Skeletal muscle satellite cell (primary cell): Measurements from ENCODE around the gene VSTM2L.

Experiments used
- H3K27me3 ChIP-seq: 2 replicates; pipeline ENCODE4 v1.7.0; 2013; ENCODE audit warnings: low read length; ENCODE audit not compliant: control insufficient read depth, insufficient read depth
- H3K36me3 ChIP-seq: 2 replicates; pipeline ENCODE4 v1.7.0; 2013; ENCODE audit warnings: mild to moderate bottlenecking, control low read depth, low read length; ENCODE audit not compliant: insufficient read depth
- H3K4me1 ChIP-seq: 2 replicates; pipeline ENCODE4 v1.7.0; 2013; ENCODE audit warnings: low read length; ENCODE audit not compliant: control insufficient read depth, insufficient read depth
- H3K4me2 ChIP-seq: 2 replicates; pipeline ENCODE4 v1.7.0; 2013; ENCODE audit warnings: mild to moderate bottlenecking, low read length
- H3K4me3 ChIP-seq: 2 replicates; pipeline ENCODE4 v1.7.0; 2013; ENCODE audit warnings: low read length
- H3K9ac ChIP-seq: 2 replicates; pipeline ENCODE4 v1.7.0; 2013; ENCODE audit warnings: mild to moderate bottlenecking, low read depth, low read length, moderate library complexity
- H3K9me3 ChIP-seq: replicated peaks from 2 replicates; pipeline ENCODE4 v1.7.0; 2013; ENCODE audit warnings: mild to moderate bottlenecking, control low read depth, low read length

VSTM2L gene

GRCh38 chr20:37935435-37935834, 32.5 kb downstream of the VSTM2L start:
- no peak overlapping the region for H3K4me3 ChIP-seq
- H3K36me3 ChIP-seq, result no peaks in the 10 kb centered on the region
- H3K9ac ChIP-seq, result no peak overlapping the region
- H3K4me1 ChIP-seq, result no peaks in the 10 kb centered on the region
- no peaks in the 10 kb centered on the region for H3K9me3 ChIP-seq
- H3K4me2 ChIP-seq, result no peak overlapping the region
- peaks cover 22% of the 10 kb centered on the region for H3K27me3 ChIP-seq

GRCh38 chr20:37936041-37936440, 33.1 kb downstream of the VSTM2L start:
- H3K4me3 ChIP-seq, result no peak overlapping the region
- no peak overlapping the region for H3K9ac ChIP-seq
- no peaks in the 10 kb centered on the region for H3K4me1 ChIP-seq
- H3K4me2 ChIP-seq, result no peak overlapping the region
- no peaks in the 10 kb centered on the region for H3K9me3 ChIP-seq
- peaks cover 17% of the 10 kb centered on the region for H3K27me3 ChIP-seq
- no peaks in the 10 kb centered on the region for H3K36me3 ChIP-seq

GRCh38 chr20:37936451-37936850, 33.5 kb downstream of the VSTM2L start:
- H3K9me3 ChIP-seq, result no peaks in the 10 kb centered on the region
- no peak overlapping the region for H3K4me2 ChIP-seq
- no peaks in the 10 kb centered on the region for H3K4me1 ChIP-seq
- H3K4me3 ChIP-seq, result no peak overlapping the region
- H3K27me3 ChIP-seq, result peaks cover 15% of the 10 kb centered on the region
- no peaks in the 10 kb centered on the region for H3K36me3 ChIP-seq
- H3K9ac ChIP-seq, result no peak overlapping the region

GRCh38 chr20:37937686-37938085, 34.8 kb downstream of the VSTM2L start:
- no peak overlapping the region for H3K9ac ChIP-seq
- no peak overlapping the region for H3K4me3 ChIP-seq

GRCh38 chr20:37938181-37938750, 35.3 kb downstream of the VSTM2L start:
- no peak overlapping the region for H3K4me3 ChIP-seq
- no peak overlapping the region for H3K9ac ChIP-seq
- H3K4me2 ChIP-seq, result no peak overlapping the region
- no peaks in the 10 kb centered on the region for H3K9me3 ChIP-seq
- H3K36me3 ChIP-seq, result no peaks in the 10 kb centered on the region
- no peaks in the 10 kb centered on the region for H3K4me1 ChIP-seq
- H3K27me3 ChIP-seq, result peaks cover 3% of the 10 kb centered on the region

More at GRCh38 chr20:37937686-37938085, 34.8 kb downstream of the VSTM2L start:
- H3K4me2 ChIP-seq, result no peak overlapping the region
- H3K9me3 ChIP-seq, result no peaks in the 10 kb centered on the region
- no peaks in the 10 kb centered on the region for H3K36me3 ChIP-seq
- no peaks in the 10 kb centered on the region for H3K4me1 ChIP-seq
- H3K27me3 ChIP-seq, result peaks cover 7% of the 10 kb centered on the region

- Histone ChIP-seq H3K27me3 (no peaks in the 10 kb centered on the region), H3K4me2 (no peak overlapping the region), H3K9me3 (no peaks in the 10 kb centered on the region), H3K36me3 (no peaks in the 10 kb centered on the region), H3K9ac (no peak overlapping the region), H3K4me1 (no peaks in the 10 kb centered on the region), H3K4me3 (no peak overlapping the region)
These were observed 36.0 kb downstream of the VSTM2L start for GRCh38 chr20:37938954-37939353.

GRCh38 chr20:37939701-37940560, 37.0 kb downstream of the VSTM2L start:
- no peaks in the 10 kb centered on the region for H3K36me3 ChIP-seq
- H3K27me3 ChIP-seq, result no peaks in the 10 kb centered on the region
- no peak overlapping the region for H3K9ac ChIP-seq
- no peak overlapping the region for H3K4me2 ChIP-seq
- H3K4me3 ChIP-seq, result no peak overlapping the region
- no peaks in the 10 kb centered on the region for H3K9me3 ChIP-seq
- no peaks in the 10 kb centered on the region for H3K4me1 ChIP-seq

GRCh38 chr20:37940858-37941257, 37.9 kb downstream of the VSTM2L start:
- Histone ChIP-seq H3K27me3 (no peaks in the 10 kb centered on the region), H3K36me3 (no peaks in the 10 kb centered on the region), H3K9me3 (no peaks in the 10 kb centered on the region), H3K4me3 (no peak overlapping the region), H3K9ac (no peak overlapping the region), H3K4me2 (no peak overlapping the region), H3K4me1 (no peaks in the 10 kb centered on the region)

GRCh38 chr20:37941332-37941731, 38.4 kb downstream of the VSTM2L start:
- Histone ChIP-seq H3K36me3 (no peaks in the 10 kb centered on the region), H3K9me3 (no peaks in the 10 kb centered on the region), H3K4me3 (no peak overlapping the region)

GRCh38 chr20:37941992-37942391, 39.1 kb downstream of the VSTM2L start:
- no peak overlapping the region for H3K9ac ChIP-seq
- no peak overlapping the region for H3K4me2 ChIP-seq
- no peaks in the 10 kb centered on the region for H3K36me3 ChIP-seq
- H3K27me3 ChIP-seq, result peaks cover 8% of the 10 kb centered on the region
- no peak overlapping the region for H3K4me3 ChIP-seq
- no peaks in the 10 kb centered on the region for H3K4me1 ChIP-seq
- H3K9me3 ChIP-seq, result no peaks in the 10 kb centered on the region

More at GRCh38 chr20:37941332-37941731, 38.4 kb downstream of the VSTM2L start:
- peaks cover 1% of the 10 kb centered on the region for H3K27me3 ChIP-seq
- H3K4me2 ChIP-seq, result no peak overlapping the region
- no peak overlapping the region for H3K9ac ChIP-seq
- no peaks in the 10 kb centered on the region for H3K4me1 ChIP-seq

- Histone ChIP-seq H3K27me3 (peaks cover 14% of the 10 kb centered on the region), H3K4me1 (no peaks in the 10 kb centered on the region), H3K9ac (no peak overlapping the region), H3K36me3 (no peaks in the 10 kb centered on the region), H3K4me2 (no peak overlapping the region), H3K4me3 (no peak overlapping the region), H3K9me3 (peaks cover 8% of the 10 kb centered on the region)
These were observed 40.1 kb downstream of the VSTM2L start for GRCh38 chr20:37943033-37943432.
